SK-N-DZ (cell line): Measurements from ENCODE around the gene MOV10L1.
"Not testable (repeated sequence)": the region's sequence is repeated elsewhere in the genome, so short reads cannot be mapped to it uniquely, and the experiment has no call there.

Experiments used
- DNase-seq: peaks from one replicate; pipeline ENCODE4 v3.0.0-alpha.2; 2015; ENCODE audit warnings: low spot score

MOV10L1 gene

GRCh38 chr22:50153756-50154140 is 63.9 kb downstream of the MOV10L1 start:
- DNase-seq: no peak

DNA sequence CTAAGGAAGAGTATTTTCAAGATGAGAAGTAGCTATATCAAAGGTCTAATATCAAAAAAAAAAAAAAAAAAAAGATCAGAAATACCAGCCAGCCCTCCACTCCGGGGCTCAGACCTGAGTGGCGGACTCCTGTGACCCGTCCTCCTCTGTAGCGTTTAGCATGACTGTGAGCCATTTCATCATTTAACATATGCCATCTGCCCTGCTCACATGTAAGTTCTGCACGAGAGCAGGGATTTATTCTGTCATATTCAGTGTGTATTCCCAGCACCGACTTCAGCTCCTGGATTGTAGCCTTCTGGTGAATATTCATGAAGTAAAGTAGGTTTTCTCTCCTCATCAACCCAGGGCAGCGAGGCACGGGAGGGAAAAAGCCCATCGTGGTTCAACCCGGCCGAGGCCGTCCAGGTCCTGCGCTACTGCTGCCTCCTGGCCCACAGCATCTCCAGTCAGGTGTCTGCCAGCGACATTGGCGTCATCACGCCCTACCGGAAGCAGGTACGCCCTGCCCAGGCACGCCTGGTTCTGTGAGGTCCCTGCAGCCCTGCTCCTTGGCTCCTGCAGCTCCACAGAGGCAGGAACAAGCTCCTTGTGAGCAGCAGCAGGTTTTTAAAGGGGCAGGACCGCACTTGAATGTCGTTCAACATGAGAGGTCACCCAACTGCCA is 68.0 kb downstream of the MOV10L1 start:
- no peak for DNase-seq

DNA sequence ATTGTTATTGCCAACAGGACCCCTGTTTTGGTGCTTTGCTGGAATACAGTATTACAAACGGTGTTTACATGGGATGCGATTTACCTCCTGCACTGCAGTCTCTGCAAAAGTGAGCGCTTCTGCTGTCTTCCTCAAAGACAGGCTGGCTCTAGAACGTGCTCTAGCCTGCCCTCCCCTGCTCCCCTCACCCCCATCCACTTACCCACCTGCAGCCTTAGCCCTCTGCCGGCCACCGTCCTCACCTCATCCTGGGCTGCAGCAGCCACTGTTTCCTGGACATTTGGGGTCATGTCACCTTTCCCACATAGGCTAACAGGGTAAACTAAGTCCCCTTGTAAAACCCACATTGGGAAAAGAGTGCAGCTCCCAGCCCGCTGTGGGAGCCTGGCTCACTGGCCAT is 71.1 kb downstream of the MOV10L1 start:
- DNase-seq: no peak

GRCh38 chr22:50161508-50162390 is 71.9 kb downstream of the MOV10L1 start:
- no peak for DNase-seq

DNA sequence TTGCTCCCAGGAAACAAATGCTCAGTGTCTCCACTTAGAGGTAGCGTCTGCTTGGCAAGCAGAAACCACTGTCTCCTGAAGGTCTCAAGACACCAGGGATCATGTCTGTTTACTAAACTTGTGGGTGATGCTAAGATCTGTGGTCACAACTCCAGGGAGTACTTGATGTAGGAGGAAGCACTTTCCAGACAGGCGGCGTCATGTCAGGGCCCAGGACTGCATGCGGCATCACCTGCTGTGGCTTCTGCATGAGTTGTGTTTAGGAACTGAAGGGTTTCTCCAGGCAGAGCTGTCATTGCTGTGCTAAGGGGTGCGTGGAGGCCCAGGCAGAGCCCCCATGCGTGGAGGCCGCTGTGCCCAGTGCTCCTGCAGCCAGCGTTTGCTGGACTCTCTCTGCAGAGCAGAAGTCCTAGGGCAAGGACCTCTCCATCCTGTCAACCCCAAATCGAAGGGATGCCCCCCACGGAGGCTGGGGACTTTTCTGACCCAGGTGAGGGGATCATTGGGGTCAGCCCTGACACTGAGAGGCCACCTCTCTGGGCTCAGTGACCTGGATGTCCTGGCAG is 72.7 kb downstream of the MOV10L1 start:
- DNase-seq: no peak

DNA sequence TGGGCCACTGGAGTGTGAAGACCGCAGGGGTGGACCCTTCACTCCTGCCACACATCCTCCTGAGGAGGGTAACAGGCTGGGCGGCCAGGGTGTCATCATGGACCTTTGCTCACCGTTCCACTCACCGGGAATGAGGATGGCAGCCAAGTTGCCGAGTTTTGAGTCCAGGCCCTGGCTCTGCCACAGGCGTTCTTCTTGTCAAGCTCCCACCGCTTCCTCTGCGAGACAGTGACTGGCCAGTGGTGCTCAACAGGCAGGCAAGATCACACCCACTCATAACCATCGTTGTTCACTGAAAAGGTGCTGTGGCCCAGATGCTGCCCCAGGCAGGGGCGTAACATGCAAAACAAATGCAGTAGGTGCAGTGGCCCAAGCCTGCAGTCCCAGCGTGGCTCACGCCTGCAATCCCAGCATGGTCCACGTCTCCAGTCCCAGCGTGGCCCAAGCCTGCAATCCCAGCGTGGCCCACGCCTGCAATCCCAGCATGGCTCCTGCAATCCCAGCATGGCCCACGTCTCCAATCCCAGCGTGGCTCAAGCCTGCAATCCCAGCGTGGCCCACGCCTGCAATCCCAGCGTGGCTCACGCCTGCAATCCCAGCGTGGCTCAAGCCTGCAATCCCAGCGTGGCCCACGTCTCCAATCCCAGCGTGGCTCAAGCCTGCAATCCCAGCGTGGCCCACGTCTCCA is 75.8 kb downstream of the MOV10L1 start:
- no peak for DNase-seq

DNA sequence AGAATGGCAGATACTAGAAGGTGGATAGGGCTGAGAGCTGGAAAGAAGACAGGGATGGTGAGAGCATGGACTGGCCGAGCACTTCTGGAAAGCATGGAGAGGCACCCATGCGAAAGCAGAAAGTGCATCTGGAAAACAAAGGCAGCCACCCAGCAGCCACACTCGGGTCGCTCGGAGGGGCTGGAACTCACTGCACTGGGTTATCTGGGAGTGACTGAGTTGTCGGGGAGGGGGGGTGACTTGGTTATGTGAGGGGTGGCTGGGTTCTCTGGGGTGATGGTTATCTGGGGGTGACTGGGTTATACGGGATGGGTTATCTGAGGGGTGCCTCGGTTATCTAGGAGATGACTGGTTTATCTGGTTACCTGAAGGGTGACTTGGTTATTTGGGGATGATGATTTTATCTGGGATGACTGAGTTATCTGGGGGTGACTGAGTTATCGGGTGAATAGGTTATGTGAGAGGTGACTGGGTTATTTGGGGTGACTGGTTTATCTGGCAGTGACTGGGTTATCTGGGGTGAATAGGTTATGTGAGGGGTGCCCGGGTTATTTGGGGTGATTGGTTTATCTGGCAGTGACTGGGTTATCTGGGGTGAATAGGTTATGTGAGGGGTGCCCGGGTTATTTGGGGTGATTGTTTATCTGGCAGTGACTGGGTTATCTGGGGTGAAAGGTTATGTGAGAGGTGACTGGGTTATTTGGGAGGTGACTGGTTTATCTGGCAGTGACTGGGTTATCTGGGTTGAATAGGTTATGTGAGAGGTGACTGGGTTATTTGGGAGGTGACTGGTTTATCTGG is 78.1 kb downstream of the MOV10L1 start:
- DNase-seq: no peak

DNA sequence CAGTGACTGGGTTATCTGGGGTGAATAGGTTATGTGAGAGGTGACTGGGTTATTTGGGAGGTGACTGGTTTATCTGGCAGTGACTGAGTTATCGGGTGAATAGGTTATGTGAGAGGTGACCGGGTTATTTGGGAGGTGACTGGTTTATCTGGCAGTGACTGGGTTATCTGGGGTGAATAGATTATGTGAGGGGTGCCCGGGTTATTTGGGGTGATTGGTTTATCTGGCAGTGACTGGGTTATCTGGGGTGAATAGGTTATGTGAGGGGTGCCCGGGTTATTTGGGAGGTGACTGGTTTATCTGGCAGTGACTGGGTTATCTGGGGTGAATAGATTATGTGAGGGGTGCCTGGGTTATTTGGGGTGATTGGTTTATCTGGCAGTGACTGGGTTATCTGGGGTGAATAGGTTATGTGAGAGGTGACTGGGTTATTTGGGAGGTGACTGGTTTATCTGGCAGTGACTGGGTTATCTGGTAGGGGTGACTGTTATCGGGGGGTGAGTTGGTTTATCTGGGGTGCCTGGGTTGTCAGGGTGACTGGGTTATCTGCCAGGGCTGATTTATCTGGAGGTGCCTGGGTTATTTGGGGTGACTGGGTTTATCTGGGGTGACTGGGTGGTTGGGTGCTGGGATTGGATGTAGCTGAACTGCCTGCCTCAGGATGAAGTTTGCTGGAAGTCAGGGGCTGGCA is 78.8 kb downstream of the MOV10L1 start:
- DNase-seq: not testable (repeated sequence)

DNA sequence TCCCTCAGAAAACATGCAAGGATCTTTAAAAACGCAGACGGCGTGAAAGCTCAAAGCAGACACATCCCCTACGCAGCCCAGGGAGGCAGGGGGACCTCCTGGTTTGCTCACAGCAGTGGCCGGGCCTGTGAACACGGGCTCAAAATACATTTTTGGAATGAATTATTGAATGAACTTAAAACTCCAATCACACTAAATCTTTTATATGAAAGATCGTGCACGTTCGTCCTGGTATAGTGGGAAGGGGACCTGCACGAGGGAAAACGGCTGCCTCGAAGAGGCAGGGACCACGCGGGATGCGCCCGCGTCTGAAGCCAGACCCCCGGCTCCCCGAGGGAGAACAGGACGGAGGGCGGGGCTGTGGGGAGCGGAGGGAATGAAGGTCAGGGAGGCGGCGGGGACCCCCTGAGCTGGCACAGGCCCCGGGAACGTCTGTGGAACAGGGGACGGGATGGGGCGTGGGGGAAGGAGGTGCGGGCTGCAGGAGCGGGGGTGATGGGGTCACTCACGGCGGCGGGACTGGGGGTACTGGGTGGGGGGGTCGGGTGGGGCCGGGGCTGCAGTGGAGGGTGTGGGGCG is 79.5 kb downstream of the MOV10L1 start:
- no peak for DNase-seq

GRCh38 chr22:50169774-50170341 is 80.1 kb downstream of the MOV10L1 start:
- DNase-seq: no peak

DNA sequence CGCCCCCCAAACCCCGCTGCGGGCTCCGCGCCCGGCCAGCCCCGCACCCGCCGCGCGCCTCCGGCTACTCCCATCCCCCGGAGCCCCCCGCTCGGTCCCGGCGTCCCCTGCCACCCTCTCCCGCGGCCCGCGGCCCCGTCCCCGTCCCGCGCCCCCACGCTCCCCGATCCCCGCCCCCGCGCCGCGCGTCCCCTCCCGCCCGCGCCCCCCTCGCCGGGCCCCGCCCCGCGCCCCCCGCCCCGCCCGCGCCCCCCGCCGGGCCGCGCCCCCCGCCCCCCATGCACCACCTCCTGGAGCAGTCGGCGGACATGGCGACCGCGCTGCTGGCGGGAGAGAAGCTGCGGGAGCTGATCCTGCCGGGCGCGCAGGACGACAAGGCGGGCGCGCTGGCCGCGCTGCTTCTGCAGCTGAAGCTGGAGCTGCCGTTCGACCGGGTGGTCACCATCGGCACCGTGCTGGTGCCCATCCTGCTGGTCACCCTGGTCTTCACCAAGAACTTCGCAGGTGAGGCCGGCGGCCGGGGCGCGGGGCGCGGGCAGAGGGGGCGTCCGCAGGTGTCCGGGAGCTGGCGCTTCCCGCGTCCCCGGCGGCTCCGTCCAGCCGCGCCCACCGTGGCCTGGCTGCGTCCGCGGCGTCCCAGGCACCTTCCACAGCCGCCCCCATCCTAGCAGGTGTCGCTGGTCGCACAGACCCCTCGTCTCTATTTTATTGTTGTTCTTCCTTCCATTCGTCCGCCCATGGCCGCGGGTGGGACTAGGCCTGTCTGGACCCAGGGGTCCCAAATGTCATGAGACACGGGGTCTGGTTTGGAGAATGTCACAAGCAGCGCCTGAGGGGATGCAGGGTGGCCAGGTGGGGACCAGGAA is 80.9 kb downstream of the MOV10L1 start, which contains the start of gene PANX2:
PANX2 (plus strand) TSS at position 279 of the 866 bp plus-strand sequence; CDS start at position 279, 0 bp downstream.
- no peak for DNase-seq

DNA sequence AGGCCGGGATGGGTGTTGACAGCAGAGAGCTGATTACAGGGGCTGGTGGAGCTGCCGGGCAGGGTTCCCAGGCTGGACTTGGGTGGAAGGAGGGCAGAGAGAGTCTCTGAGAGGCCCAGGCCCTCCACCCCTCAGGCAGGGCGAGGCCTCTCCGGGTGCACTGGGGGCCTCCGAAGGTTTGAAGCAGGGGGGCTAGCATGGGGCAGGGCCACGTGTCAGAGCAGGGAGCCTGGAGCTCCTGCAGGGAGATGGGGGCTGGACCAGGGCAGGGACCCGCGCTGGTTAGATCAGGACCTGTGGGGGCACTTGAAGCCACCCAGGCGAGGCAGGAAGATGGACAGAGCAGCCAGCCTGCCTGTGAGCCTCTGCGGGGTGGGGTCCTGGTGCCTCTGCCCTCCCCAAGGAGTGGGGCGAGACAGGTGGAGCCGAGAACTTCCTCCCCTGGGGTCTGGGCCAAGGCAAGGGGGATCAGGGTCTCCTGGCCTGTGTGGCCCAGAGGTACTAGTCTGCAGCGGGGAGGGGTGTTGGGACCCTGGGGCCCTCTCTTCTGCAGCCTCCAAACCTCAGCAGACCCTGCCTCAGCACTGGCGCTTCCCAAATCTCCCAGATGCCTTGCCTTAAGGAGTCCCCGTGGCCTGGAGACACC is 81.6 kb downstream of the MOV10L1 start:
- no peak for DNase-seq

GRCh38 chr22:50171965-50172421 is 82.2 kb downstream of the MOV10L1 start:
- DNase-seq: no peak

DNA sequence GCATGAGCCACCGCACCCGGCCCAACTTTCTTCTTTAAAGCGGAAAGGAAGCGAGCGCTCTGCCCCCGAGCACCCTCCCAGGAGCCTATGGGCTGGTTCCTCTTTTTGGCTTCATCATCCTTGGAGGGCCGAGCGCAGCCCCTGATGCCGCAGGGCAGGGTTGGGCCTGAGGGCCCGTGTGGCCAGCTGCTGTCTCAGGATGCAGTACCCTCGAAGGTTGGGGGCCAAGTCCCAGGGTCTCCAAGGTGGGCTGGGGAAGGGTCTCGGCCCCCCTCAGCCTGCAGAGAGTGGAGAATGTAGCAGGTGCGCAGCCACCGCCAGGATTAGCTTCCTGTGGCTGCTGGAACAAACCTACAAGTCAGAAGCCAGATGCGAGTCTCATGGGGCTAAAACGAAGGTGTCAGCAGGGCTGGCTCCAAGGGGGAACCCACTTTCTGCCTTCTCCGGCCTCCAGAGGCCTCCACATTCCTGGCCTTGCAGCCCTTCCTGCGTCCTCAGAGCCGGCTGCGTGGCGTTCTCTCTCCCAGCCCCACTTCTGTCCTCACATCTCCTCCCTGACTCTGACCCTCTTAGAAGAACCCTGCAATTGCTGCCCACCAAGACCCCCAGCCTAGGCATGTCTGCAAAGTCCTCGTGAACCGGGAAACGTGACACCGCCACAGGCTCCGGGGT is 83.6 kb downstream of the MOV10L1 start:
- DNase-seq: no peak

DNA sequence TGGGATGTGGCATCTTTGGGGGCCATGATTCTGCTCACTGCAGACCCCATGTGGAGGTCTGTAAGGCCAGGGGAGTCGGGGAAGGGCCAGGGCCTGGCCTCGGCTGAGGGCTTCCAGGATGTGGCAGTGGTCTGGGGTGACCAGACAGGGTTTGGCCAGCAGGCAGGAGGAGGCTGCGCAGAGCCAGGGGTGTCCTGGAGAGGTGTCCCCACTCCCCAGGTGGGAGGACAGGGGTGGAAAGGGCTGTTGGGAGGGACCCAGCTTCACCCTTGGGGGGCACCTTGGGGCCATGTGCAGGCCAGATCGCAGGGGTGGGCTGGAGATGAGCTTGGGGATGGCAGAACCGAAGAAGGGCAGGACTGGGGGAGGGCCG is 84.2 kb downstream of the MOV10L1 start:
- DNase-seq: no peak

- DNase-seq: no peak
These were observed 84.8 kb downstream of the MOV10L1 start for GRCh38 chr22:50174382-50175190.

DNA sequence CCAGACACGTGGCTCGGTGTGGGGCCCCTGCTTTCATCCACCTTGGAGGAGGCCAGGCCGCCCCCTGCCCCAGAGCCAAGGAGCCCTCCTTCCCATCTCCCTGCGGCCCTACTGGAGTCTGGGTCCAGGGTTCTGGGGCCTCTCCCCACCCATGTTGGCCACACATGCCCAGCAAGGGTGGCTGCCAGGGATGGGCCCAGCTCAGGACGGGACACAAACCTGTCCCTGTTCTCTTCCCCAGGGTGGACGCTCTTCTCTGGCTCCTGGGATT is 85.3 kb downstream of the MOV10L1 start:
- DNase-seq: no peak
